Keratinocyte (primary cell): ENCODE data around the gene ACAA1. TPM values are rescaled to one million over a fixed set of nuclear protein-coding genes. Genes with fewer than 3 reads are reported as not detected.

ENCODE experiments used
- DNase-seq: peaks from one replicate; pipeline ENCODE4 v3.0.0-alpha.2; 2011; ENCODE audit warnings: low read depth, missing footprints, low spot score
- FAIRE-seq: peaks from 2 replicates; lab custom pipeline; 2011; peaks lifted over from hg19 to GRCh38; lab: Jason Lieb, UNC
- H2AFZ ChIP-seq: 2 replicates; pipeline ENCODE4 v1.6.0; 2012; ENCODE audit warnings: low read length, control low read depth, inconsistent platforms; ENCODE audit not compliant: control insufficient read depth
- H3K27ac ChIP-seq: 2 replicates; pipeline ENCODE4 v1.5.1; 2011; ENCODE audit warnings: low read length; ENCODE audit not compliant: control insufficient read depth, insufficient read depth
- H3K27me3 ChIP-seq: 3 replicates; pipeline ENCODE4 v1.6.0; 2011; ENCODE audit warnings: low read length; ENCODE audit not compliant: control insufficient read depth, insufficient read depth; ENCODE audit errors: extremely low read depth
- H3K36me3 ChIP-seq, 2 experiments: 2 replicates in 1 of 2; 3 replicates in 1 of 2; pipeline ENCODE4 v1.5.1; 2011; ENCODE audit warnings: low read length in 2 of 2, mild to moderate bottlenecking in 1 of 2; ENCODE audit not compliant: control insufficient read depth in 2 of 2, insufficient read depth in 2 of 2; ENCODE audit errors: extremely low read depth in 1 of 2
- H3K4me1 ChIP-seq: 3 replicates; pipeline ENCODE4 v1.5.1; 2011; ENCODE audit warnings: low read length; ENCODE audit not compliant: control insufficient read depth, insufficient read depth; ENCODE audit errors: extremely low read depth
- H3K4me2 ChIP-seq: 3 replicates; pipeline ENCODE4 v1.6.0; 2011; ENCODE audit warnings: low read depth, low read length; ENCODE audit not compliant: control insufficient read depth, insufficient read depth; ENCODE audit errors: extremely low read depth
- H3K4me3 ChIP-seq, 3 experiments: fragments of 200-600 bp in 1 of 3; sonication (generic) in 1 of 3; 2 replicates in 2 of 3; 3 replicates in 1 of 3; pipeline ENCODE4 v1.5.1; 2011 to 2016; ENCODE audit warnings: low read length in 3 of 3, mild to moderate bottlenecking in 3 of 3, control low read depth in 2 of 3, inconsistent platforms in 1 of 3, low read depth in 1 of 3, mixed read lengths in 1 of 3, mixed run types in 1 of 3, moderate library complexity in 1 of 3; ENCODE audit not compliant: control insufficient read depth in 2 of 3, insufficient read depth in 2 of 3; ENCODE audit errors: extremely low read depth in 1 of 3
- H3K79me2 ChIP-seq: 2 replicates; pipeline ENCODE4 v1.6.0; 2012; ENCODE audit warnings: low read length; ENCODE audit not compliant: control insufficient read depth, insufficient read depth
- H3K9ac ChIP-seq: 3 replicates; pipeline ENCODE4 v1.6.0; 2011; ENCODE audit warnings: low read length; ENCODE audit not compliant: control insufficient read depth, insufficient read depth; ENCODE audit errors: extremely low read depth
- H3K9me1 ChIP-seq: 3 replicates; pipeline ENCODE4 v1.6.0; 2011; ENCODE audit warnings: low read length; ENCODE audit not compliant: control insufficient read depth, insufficient read depth; ENCODE audit errors: extremely low read depth
- H3K9me3 ChIP-seq: 2 replicates; pipeline ENCODE4 v1.5.1; 2012; ENCODE audit warnings: low read depth, low read length; ENCODE audit not compliant: control insufficient read depth
- H4K20me1 ChIP-seq: 3 replicates; pipeline ENCODE4 v1.6.0; 2011; ENCODE audit warnings: low read length; ENCODE audit not compliant: control insufficient read depth, insufficient read depth; ENCODE audit errors: extremely low read depth
- CTCF ChIP-seq, 3 experiments: IDR thresholded peaks in 1 of 3; conservative IDR thresholded peaks in 1 of 3; optimal IDR thresholded peaks in 1 of 3; 2 replicates in 2 of 3; 3 replicates in 1 of 3; pipeline versions ENCODE3 to v1.5.1; 2011; ENCODE audit warnings: low read length in 3 of 3, mild to moderate bottlenecking in 3 of 3, moderate library complexity in 2 of 3, control low read depth in 1 of 3, inconsistent platforms in 1 of 3; ENCODE audit not compliant: insufficient read depth in 2 of 3; ENCODE audit errors: extremely low read depth in 1 of 3
- EZH2 ChIP-seq: IDR thresholded peaks from one replicate; pipeline ENCODE4 v1.6.1; 2012; ENCODE audit warnings: inconsistent platforms, mild to moderate bottlenecking, low read length, moderate library complexity
- dilution Hi-C: fragments of 300-500 bp; cut with MboI; formaldehyde crosslinking; loops from one replicate; pipeline ENCODE4 v1.7.0; 2020; ENCODE audit warnings: low sequenced_read_pairs; ENCODE audit not compliant: extremely low pct_ligation_motif_present
- polyA plus RNA-seq, 5 experiments: library from polyadenylated mRNA; depleted of rRNA in 3 of 5; stranded (reverse) in 3 of 5; stranded (forward) in 1 of 5; unstranded in 1 of 5; fragments of >200 nt; gene quantifications; 1 replicate in 1 of 5; 2 replicates in 3 of 5; 3 replicates in 1 of 5; pipeline versions ENCODE4 v1.2.1 to v1.2.3, GENCODE V29; 2011 to 2012; ENCODE audit warnings: missing spikeins in 2 of 5, low read depth in 1 of 5, low replicate concordance in 1 of 5

The ACAA1 gene
- polyA plus RNA-seq, 1 donor (not counting 4 experiments of a cell fraction or from before 2014, with no cell fraction given), result 85.3 TPM

- no peaks in the 10 kb centered on the region for H3K9me3 ChIP-seq
- no peak overlapping the region for H3K27ac ChIP-seq
- dilution Hi-C loops, result no loop called here
- no peaks in the 10 kb centered on the region for H3K79me2 ChIP-seq
- no peak overlapping the region for H3K4me3 ChIP-seq
- no peaks in the 10 kb centered on the region for H3K4me1 ChIP-seq
- H4K20me1 ChIP-seq, result peaks cover 3% of the 10 kb centered on the region
- no peak overlapping the region for H3K9ac ChIP-seq
- no peak for FAIRE-seq
- DNase-seq, result no peak
- no peaks in the 10 kb centered on the region for H3K9me1 ChIP-seq
- no peak overlapping the region for H3K4me2 ChIP-seq
- H3K27me3 ChIP-seq, result peaks cover 28% of the 10 kb centered on the region
- H3K36me3 ChIP-seq, result no peaks in the 10 kb centered on the region
- no peak overlapping the region for H2AFZ ChIP-seq
- no peak for TF ChIP-seq CTCF (optimal IDR thresholded peaks at IDR 0.05 in 1 of 3, IDR thresholded peaks at IDR 0.05 in 1 of 3, conservative IDR thresholded peaks at IDR 0.05 in 1 of 3; ENCODE audit: extremely low read depth in 1 of 3, insufficient read depth in 2 of 3, low read length in 3 of 3)
- no peak for TF ChIP-seq EZH2
Measured at GRCh38 chr3:38095669-38096483, 41.1 kb downstream of the ACAA1 start.

- H3K27me3 ChIP-seq, result peaks cover 28% of the 10 kb centered on the region
- H3K9ac ChIP-seq, result no peak overlapping the region
- no peaks in the 10 kb centered on the region for H3K79me2 ChIP-seq
- no peaks in the 10 kb centered on the region for H3K9me1 ChIP-seq
- H3K9me3 ChIP-seq, result no peaks in the 10 kb centered on the region
- peaks cover 3% of the 10 kb centered on the region for H4K20me1 ChIP-seq
- no peak for DNase-seq
- no peak overlapping the region for H3K4me2 ChIP-seq
- dilution Hi-C loops, result no loop called here
- H3K36me3 ChIP-seq, result no peaks in the 10 kb centered on the region
- no peak for TF ChIP-seq CTCF (optimal IDR thresholded peaks at IDR 0.05 in 1 of 3, IDR thresholded peaks at IDR 0.05 in 1 of 3, conservative IDR thresholded peaks at IDR 0.05 in 1 of 3; ENCODE audit: extremely low read depth in 1 of 3, insufficient read depth in 2 of 3, low read length in 3 of 3)
- no peak for TF ChIP-seq EZH2
- H3K4me3 ChIP-seq, result no peak overlapping the region
- no peaks in the 10 kb centered on the region for H3K4me1 ChIP-seq
- no peak overlapping the region for H2AFZ ChIP-seq
- no peak overlapping the region for H3K27ac ChIP-seq
- no peak for FAIRE-seq
Measured at GRCh38 chr3:38094999-38095398, 41.9 kb downstream of the ACAA1 start.
